ENCODE measurements around the gene SIRT6. TPM values are rescaled to one million over a fixed set of nuclear protein-coding genes. Genes with fewer than 3 reads are reported as not detected.

SIRT6 gene
- total RNA-seq, 3 donors from 2014 or later: 60.9 to 138 (median 118) TPM

GRCh38 chr19:4216846-4217245 is 34.5 kb upstream of the SIRT6 start:
- no peak for TF ChIP-seq CTCF (IDR thresholded peaks at IDR 0.05)
- Histone ChIP-seq H3K36me3 (ENCODE audit: low read depth) (no peaks in the 10 kb centered on the region), H3K4me3 (no peak overlapping the region), H3K9me3 (no peaks in the 10 kb centered on the region), H3K4me1 (ENCODE audit: low read depth) (no peaks in the 10 kb centered on the region)
- DNase-seq (no peak), ATAC-seq (no peak)
- intact Hi-C loops (cut with DNase I, micrococcal nuclease): no loop called here

DNA sequence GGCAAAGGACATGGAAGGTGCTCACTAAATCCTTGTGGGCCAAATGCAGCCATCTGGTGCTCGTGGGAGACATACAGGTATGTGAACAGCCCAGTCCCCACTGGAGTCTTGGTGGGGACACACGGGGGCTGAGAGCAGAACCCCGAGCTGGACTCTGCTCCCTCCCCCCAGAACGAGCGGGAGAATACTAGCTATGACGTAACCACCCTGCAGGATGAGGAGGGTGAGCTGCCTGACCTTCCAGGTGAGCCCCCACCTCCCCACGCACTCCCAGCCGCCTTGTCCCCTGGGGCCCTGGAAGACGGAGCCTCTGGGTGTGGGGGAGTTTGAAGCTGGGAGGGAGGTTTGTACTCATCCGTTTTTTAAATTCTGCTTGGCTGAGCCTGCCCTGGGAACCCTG is 33.4 kb upstream of the SIRT6 start:
- DNase-seq (no peak), ATAC-seq (no peak)
- no peaks in the 10 kb centered on the region for H3K36me3 ChIP-seq (ENCODE audit: low read depth)
- no peak overlapping the region for H3K4me3 ChIP-seq
- no peaks in the 10 kb centered on the region for H3K9me3 ChIP-seq
- intact Hi-C loops (cut with DNase I, micrococcal nuclease): no loop called here
- no peak for TF ChIP-seq CTCF (IDR thresholded peaks at IDR 0.05)
- no peaks in the 10 kb centered on the region for H3K4me1 ChIP-seq (ENCODE audit: low read depth)

DNA sequence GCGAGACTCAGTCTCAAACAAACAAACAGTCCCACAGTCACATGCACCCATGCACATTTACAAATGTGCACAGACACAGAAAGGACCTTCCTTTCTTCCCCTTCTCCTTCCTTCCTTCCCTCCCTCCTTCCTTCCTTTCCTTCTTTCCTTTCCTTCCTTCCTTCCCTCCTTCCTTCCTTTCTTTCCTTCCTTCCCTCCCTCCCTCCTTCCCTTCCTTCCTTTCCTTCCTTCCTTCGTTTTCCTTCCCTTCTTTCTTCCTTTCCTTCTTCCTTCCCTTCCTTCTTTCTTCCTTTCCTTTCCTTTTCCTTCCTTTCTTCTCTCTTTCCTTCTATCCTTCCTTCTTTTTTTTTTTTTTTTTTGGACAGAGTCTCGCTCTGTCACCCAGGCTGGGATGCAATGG is 30.8 kb upstream of the SIRT6 start:
- TF ChIP-seq CTCF (IDR thresholded peaks at IDR 0.05): no peak
- H3K36me3 ChIP-seq (ENCODE audit: low read depth): no peaks in the 10 kb centered on the region
- intact Hi-C loops (cut with DNase I, micrococcal nuclease): no loop called here
- ATAC-seq (no peak), DNase-seq (no peak)
- H3K4me3 ChIP-seq: no peak overlapping the region
- H3K9me3 ChIP-seq: no peaks in the 10 kb centered on the region
- no peaks in the 10 kb centered on the region for H3K4me1 ChIP-seq (ENCODE audit: low read depth)

GRCh38 chr19:4210166-4210731 is 27.9 kb upstream of the SIRT6 start:
- ATAC-seq (no peak), DNase-seq (no peak)
- Histone ChIP-seq H3K9me3 (no peaks in the 10 kb centered on the region), H3K4me3 (no peak overlapping the region), H3K36me3 (ENCODE audit: low read depth) (no peaks in the 10 kb centered on the region), H3K4me1 (ENCODE audit: low read depth) (no peaks in the 10 kb centered on the region)
- no peak for TF ChIP-seq CTCF (IDR thresholded peaks at IDR 0.05)
- intact Hi-C loops (cut with DNase I, micrococcal nuclease): no loop called here

GRCh38 chr19:4208385-4209094 is 26.2 kb upstream of the SIRT6 start:
- ATAC-seq (peak; percentile 81), DNase-seq (peak in 2 of 3 donors; percentile 63 to 64)
- H3K4me3 ChIP-seq: no peak overlapping the region
- TF ChIP-seq CTCF (IDR thresholded peaks at IDR 0.05): no peak
- no peaks in the 10 kb centered on the region for H3K4me1 ChIP-seq (ENCODE audit: low read depth)
- intact Hi-C loops (cut with DNase I, micrococcal nuclease): no loop called here
- no peaks in the 10 kb centered on the region for H3K9me3 ChIP-seq
- H3K36me3 ChIP-seq (ENCODE audit: low read depth): no peaks in the 10 kb centered on the region

All from mucosa of descending colon (tissue), 3 donors.